ENCODE measurements around the gene VAC14.
A peak's percentile ranks its signal among the peaks of the same experiment; 100 is the strongest.
"Not testable (repeated sequence)": the region's sequence is repeated elsewhere in the genome, so short reads cannot be mapped to it uniquely, and the experiment has no call there.

The VAC14 gene

GRCh38 chr16:70678121-70678897, 122.6 kb downstream of the VAC14 start:
- no peak for DNase-seq

DNA sequence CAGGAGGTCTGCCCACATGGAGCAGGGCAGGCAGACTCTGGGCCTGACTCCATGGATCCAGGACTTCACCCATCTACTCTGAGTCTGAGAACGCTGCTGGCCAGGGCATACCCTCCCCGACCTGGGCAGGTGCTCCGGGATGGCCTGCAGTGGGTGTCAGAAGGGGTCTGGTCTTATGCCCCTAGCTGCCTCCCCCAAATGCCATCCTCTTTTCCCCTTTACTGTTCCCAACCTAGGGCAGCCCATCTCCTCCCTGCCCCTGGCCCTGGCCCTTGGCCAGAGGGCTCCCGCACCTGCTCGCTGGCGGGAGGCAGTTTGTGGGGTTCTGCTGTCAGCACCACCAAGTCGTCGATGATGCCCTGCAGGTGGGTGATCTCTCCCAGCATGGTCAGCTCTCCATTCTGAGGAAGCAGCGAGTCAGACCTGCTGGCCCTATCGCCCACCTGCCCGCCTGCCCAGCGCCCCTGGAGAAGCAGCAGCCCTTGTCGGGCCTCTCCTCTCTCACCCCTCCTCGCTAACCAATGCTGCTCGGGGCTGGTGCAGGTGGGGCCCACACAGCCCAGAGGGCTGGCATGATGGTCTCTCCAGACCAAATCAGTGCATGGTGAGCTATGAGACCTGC, 123.3 kb downstream of the VAC14 start:
- no peak for DNase-seq

DNA sequence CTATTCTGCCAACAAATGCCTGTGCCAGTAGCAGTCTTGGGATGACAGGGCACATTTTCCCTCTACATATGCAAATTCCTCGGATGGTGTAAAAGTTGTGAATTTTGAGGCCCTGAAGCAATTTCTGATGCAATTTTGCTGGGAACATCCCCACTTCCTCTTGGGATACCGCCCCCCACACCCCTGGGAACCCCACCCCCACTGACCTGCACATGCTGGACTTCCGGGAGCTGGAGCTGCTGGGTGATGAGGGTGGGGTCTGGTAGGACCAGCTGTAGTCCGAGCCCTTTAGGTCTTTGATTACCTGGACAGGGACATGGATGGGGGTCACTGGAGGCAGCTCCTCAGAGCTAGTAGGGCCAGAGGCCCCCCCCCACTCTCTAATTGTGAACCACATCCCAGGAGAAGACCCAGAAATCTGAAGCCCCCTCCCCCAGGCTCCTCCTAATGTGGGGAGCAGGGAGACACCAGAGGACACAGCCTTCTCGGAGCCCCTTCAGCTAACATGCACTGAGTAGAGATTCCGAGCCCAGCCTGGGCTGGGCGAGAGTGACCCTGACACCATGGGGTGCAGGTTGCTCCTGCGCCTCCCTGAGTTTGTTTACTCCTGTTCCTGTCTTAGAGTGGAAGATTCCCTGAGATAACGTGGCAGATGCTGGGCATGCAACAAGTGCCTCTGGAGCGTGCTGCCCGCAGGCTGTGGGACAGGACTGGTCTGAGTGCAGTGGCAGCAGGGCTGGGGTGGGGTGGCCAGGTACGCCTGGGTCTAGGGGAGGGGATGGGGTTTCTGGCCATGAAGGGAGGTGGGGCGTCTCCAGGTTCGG, 124.1 kb downstream of the VAC14 start:
- DNase-seq = no peak

GRCh38 chr16:70675851-70676513, 125.0 kb downstream of the VAC14 start:
- peak; percentile 43 for DNase-seq

GRCh38 chr16:70674221-70675014, 126.5 kb downstream of the VAC14 start:
- no peak for DNase-seq

DNA sequence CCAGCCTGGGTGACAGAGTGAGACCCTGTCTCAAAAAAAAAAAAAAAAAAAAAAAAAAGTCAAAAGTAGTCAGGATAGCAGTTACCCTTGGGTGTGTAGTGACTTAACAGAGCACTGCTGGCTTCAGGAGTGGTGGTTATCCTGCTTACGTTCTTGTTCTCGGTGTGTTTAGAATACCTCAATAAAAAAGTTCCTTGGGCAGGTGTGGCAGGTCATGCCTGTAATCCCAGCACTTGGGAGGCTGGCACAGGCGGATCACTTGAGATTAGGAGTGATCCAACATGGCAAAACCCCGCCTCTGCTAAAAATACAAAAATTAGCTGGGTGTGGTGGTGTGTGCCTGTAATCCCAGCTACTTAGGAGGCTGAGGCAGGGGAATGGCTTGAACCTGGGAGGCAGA, 130.0 kb downstream of the VAC14 start:
- not testable (repeated sequence) for DNase-seq

DNA sequence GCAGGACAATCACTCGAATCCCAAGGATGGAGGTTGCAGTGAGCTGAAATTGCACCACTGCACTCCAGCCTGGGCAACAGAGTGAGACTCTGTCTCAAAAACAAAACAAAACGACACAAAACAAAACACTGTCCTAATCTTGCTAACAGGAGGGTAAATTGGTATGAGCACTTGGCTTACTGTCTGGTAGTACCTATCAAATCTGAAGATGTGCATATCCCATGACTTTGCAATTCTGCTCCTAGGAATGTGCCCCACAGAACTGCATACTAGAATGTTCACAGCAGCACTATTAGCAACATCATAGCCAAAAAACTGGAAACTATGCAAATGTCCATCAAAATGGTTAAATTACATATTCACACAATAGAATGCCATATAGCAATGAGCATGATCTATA, 130.8 kb downstream of the VAC14 start:
- no peak for DNase-seq

- no peak for DNase-seq
These were observed 134.9 kb downstream of the VAC14 start for GRCh38 chr16:70665806-70666735.

- no peak for DNase-seq
These were observed 135.8 kb downstream of the VAC14 start for GRCh38 chr16:70665113-70665694.

- DNase-seq = no peak
These were observed 136.4 kb downstream of the VAC14 start for GRCh38 chr16:70664325-70665112.

GRCh38 chr16:70663524-70664324, 137.2 kb downstream of the VAC14 start:
- no peak for DNase-seq

GRCh38 chr16:70662991-70663523, 137.9 kb downstream of the VAC14 start:
- no peak for DNase-seq

GRCh38 chr16:70661918-70662641, 138.9 kb downstream of the VAC14 start:
- DNase-seq = peak; percentile 18

- DNase-seq = no peak
These were observed 139.4 kb downstream of the VAC14 start for GRCh38 chr16:70661534-70661917.

- no peak for DNase-seq
These were observed 140.1 kb downstream of the VAC14 start for GRCh38 chr16:70660672-70661350.

GRCh38 chr16:70659953-70660671, 140.8 kb downstream of the VAC14 start:
- DNase-seq = no peak

- DNase-seq = no peak
These were observed 141.4 kb downstream of the VAC14 start for GRCh38 chr16:70659546-70659945.

Data from midbrain (tissue), 1 donor.